MM.1S (cell line): ENCODE results near the gene ZNF765.

Experiments used
- DNase-seq: peaks from one replicate; pipeline ENCODE4 v3.0.0-alpha.2; 2015
- H2AFZ ChIP-seq: fragments of 300-600 bp; sonication (generic); 2 replicates; pipeline ENCODE4 v1.6.0; 2016; ENCODE audit warnings: antibody characterized with exemption, low read length
- H3F3A ChIP-seq: fragments of 300-600 bp; sonication (generic); 2 replicates; pipeline ENCODE4 v1.6.1; 2016; ENCODE audit warnings: mild to moderate bottlenecking, antibody characterized with exemption, low read length, moderate library complexity, mixed read lengths; ENCODE audit not compliant: insufficient read depth
- H3K27ac ChIP-seq: fragments of 300-600 bp; sonication (generic); 2 replicates; pipeline ENCODE4 v1.5.1; 2016; ENCODE audit warnings: mild to moderate bottlenecking, low read length
- H3K27me3 ChIP-seq: fragments of 300-600 bp; sonication (generic); replicated peaks from 2 replicates; pipeline ENCODE4 v1.6.0; 2016; ENCODE audit warnings: low read length; ENCODE audit not compliant: insufficient read depth
- H3K36me3 ChIP-seq: fragments of 300-600 bp; sonication (generic); replicated peaks from 2 replicates; pipeline ENCODE4 v1.6.1; 2016; ENCODE audit warnings: mild to moderate bottlenecking, low read length, mixed read lengths; ENCODE audit not compliant: insufficient read depth
- H3K4me1 ChIP-seq: fragments of 300-600 bp; sonication (generic); 2 replicates; pipeline ENCODE4 v1.6.1; 2016; ENCODE audit warnings: low read length, mixed read lengths
- H3K4me2 ChIP-seq: fragments of 300-600 bp; sonication (generic); 2 replicates; pipeline ENCODE4 v1.6.0; 2016; ENCODE audit warnings: low read depth, low read length
- H3K4me3 ChIP-seq: fragments of 300-600 bp; sonication (generic); 2 replicates; pipeline ENCODE4 v1.5.1; 2016; ENCODE audit warnings: low read length, mixed read lengths
- H3K79me2 ChIP-seq: fragments of 300-600 bp; sonication (generic); 2 replicates; pipeline ENCODE4 v1.6.1; 2016; ENCODE audit warnings: mixed run types, low read length, mixed read lengths
- H3K9ac ChIP-seq: fragments of 300-600 bp; sonication (generic); 2 replicates; pipeline ENCODE4 v1.6.1; 2016; ENCODE audit warnings: low read length, mixed read lengths
- H3K9me2 ChIP-seq: fragments of 300-600 bp; sonication (generic); replicated peaks from 2 replicates; pipeline ENCODE4 v1.6.1; 2016; ENCODE audit warnings: mild to moderate bottlenecking, low read length, mixed read lengths; ENCODE audit not compliant: insufficient read depth
- H3K9me3 ChIP-seq: fragments of 300-600 bp; sonication (generic); replicated peaks from 2 replicates; pipeline ENCODE4 v1.6.1; 2016; ENCODE audit warnings: mild to moderate bottlenecking, low read length, mixed read lengths; ENCODE audit not compliant: insufficient read depth
- H4K20me1 ChIP-seq: fragments of 300-600 bp; sonication (generic); 2 replicates; pipeline ENCODE4 v1.6.1; 2016; ENCODE audit warnings: mild to moderate bottlenecking, low read length, moderate library complexity, mixed read lengths; ENCODE audit not compliant: insufficient read depth
- EZH2 ChIP-seq: fragments of 300-600 bp; sonication (generic); optimal IDR thresholded peaks from 2 replicates; pipeline ENCODE3; 2017; ENCODE audit warnings: low read depth, mild to moderate bottlenecking, antibody characterized with exemption, low read length, mixed read lengths
- EZH2phosphoT487 ChIP-seq: fragments of 300-600 bp; sonication (generic); IDR thresholded peaks from 2 replicates; pipeline ENCODE4 v1.6.1; 2018; ENCODE audit warnings: antibody characterized with exemption, low read length
- TF ChIP-seq, protein P1 (sequence below): fragments of 300-600 bp; sonication (generic); IDR thresholded peaks from 2 replicates; pipeline ENCODE4 v1.5.1; 2016; ENCODE audit warnings: antibody characterized with exemption, low read length, mixed read lengths

Gene ZNF765

GRCh38 chr19:53388904-53389303 lies 6.0 kb upstream of the ZNF765 start:
- no peaks in the 10 kb centered on the region for H3F3A ChIP-seq
- DNase-seq: no peak
- no peaks in the 10 kb centered on the region for H3K36me3 ChIP-seq
- H3K79me2 ChIP-seq: no peaks in the 10 kb centered on the region
- H3K4me2 ChIP-seq: no peak overlapping the region
- no peaks in the 10 kb centered on the region for H3K9me2 ChIP-seq
- H3K27me3 ChIP-seq: no peaks in the 10 kb centered on the region
- no peaks in the 10 kb centered on the region for H3K9me3 ChIP-seq
- H3K9ac ChIP-seq: no peak overlapping the region
- H3K4me3 ChIP-seq: no peak overlapping the region
- H2AFZ ChIP-seq: no peak overlapping the region
- H4K20me1 ChIP-seq: no peaks in the 10 kb centered on the region
- no peak overlapping the region for H3K27ac ChIP-seq
- TF ChIP-seq EZH2 (no peak), EZH2phosphoT487 (no peak)
- TF ChIP-seq, protein P1, sequence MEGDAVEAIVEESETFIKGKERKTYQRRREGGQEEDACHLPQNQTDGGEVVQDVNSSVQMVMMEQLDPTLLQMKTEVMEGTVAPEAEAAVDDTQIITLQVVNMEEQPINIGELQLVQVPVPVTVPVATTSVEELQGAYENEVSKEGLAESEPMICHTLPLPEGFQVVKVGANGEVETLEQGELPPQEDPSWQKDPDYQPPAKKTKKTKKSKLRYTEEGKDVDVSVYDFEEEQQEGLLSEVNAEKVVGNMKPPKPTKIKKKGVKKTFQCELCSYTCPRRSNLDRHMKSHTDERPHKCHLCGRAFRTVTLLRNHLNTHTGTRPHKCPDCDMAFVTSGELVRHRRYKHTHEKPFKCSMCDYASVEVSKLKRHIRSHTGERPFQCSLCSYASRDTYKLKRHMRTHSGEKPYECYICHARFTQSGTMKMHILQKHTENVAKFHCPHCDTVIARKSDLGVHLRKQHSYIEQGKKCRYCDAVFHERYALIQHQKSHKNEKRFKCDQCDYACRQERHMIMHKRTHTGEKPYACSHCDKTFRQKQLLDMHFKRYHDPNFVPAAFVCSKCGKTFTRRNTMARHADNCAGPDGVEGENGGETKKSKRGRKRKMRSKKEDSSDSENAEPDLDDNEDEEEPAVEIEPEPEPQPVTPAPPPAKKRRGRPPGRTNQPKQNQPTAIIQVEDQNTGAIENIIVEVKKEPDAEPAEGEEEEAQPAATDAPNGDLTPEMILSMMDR: no peak
- H3K4me1 ChIP-seq: no peaks in the 10 kb centered on the region

DNA sequence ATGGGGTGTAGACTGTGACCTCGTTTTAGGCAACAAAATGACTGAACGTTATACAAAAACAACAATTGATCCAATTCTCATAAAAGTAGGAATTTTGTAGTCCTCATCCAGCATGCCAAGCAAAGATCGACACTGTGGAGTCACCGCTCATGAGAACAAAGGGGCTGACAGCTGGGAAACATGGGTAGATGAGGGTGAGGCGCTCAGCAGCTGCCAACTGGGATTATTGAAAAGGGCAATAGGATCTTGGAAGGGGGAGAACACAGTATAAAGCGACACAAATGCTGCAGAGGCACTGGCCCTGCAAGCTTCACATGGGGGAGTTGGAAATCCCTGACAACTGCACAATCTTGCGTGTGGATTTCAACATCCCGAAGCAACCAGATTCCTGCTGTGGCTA lies 5.4 kb upstream of the ZNF765 start:
- H3K9me3 ChIP-seq: no peaks in the 10 kb centered on the region

GRCh38 chr19:53389978-53390377 lies 5.0 kb upstream of the ZNF765 start:
- TF ChIP-seq, protein P1: no peak
- H3K4me3 ChIP-seq: no peak overlapping the region
- no peak overlapping the region for H3K9ac ChIP-seq
- H3K9me2 ChIP-seq: no peaks in the 10 kb centered on the region
- no peaks in the 10 kb centered on the region for H4K20me1 ChIP-seq
- no peak for DNase-seq
- no peaks in the 10 kb centered on the region for H3K79me2 ChIP-seq
- H3K27ac ChIP-seq: no peak overlapping the region
- no peaks in the 10 kb centered on the region for H3K36me3 ChIP-seq
- no peaks in the 10 kb centered on the region for H3K27me3 ChIP-seq
- no peak overlapping the region for H3K4me2 ChIP-seq
- no peaks in the 10 kb centered on the region for H3K9me3 ChIP-seq
- H3F3A ChIP-seq: no peaks in the 10 kb centered on the region
- no peak overlapping the region for H2AFZ ChIP-seq
- no peaks in the 10 kb centered on the region for H3K4me1 ChIP-seq

More for the DNA sequence above, 5.4 kb upstream of the ZNF765 start:
- Histone ChIP-seq H3K4me3 (no peak overlapping the region), H3K9me2 (no peaks in the 10 kb centered on the region), H3K79me2 (no peaks in the 10 kb centered on the region), H3K4me1 (no peaks in the 10 kb centered on the region), H4K20me1 (no peaks in the 10 kb centered on the region), H3K4me2 (no peak overlapping the region), H3K27me3 (no peaks in the 10 kb centered on the region), H3F3A (no peaks in the 10 kb centered on the region), H2AFZ (no peak overlapping the region), H3K9ac (no peak overlapping the region), H3K36me3 (no peaks in the 10 kb centered on the region), H3K27ac (no peak overlapping the region)
- TF ChIP-seq EZH2 (no peak), EZH2phosphoT487 (no peak)
- TF ChIP-seq, protein P1: no peak
- DNase-seq: no peak
